ENCODE measurements around the gene MRM3.

The MRM3 gene

GRCh38 chr17:807523-808294, 25.6 kb downstream of the MRM3 start:
- no peak overlapping the region for H3K4me3 ChIP-seq (ENCODE audit: low read length)
- TF ChIP-seq, protein P1, sequence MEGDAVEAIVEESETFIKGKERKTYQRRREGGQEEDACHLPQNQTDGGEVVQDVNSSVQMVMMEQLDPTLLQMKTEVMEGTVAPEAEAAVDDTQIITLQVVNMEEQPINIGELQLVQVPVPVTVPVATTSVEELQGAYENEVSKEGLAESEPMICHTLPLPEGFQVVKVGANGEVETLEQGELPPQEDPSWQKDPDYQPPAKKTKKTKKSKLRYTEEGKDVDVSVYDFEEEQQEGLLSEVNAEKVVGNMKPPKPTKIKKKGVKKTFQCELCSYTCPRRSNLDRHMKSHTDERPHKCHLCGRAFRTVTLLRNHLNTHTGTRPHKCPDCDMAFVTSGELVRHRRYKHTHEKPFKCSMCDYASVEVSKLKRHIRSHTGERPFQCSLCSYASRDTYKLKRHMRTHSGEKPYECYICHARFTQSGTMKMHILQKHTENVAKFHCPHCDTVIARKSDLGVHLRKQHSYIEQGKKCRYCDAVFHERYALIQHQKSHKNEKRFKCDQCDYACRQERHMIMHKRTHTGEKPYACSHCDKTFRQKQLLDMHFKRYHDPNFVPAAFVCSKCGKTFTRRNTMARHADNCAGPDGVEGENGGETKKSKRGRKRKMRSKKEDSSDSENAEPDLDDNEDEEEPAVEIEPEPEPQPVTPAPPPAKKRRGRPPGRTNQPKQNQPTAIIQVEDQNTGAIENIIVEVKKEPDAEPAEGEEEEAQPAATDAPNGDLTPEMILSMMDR (conservative IDR thresholded peaks at IDR 0.05; ENCODE audit: low read length) = no peak
- DNase-seq (ENCODE audit: low read depth) = no peak

DNA sequence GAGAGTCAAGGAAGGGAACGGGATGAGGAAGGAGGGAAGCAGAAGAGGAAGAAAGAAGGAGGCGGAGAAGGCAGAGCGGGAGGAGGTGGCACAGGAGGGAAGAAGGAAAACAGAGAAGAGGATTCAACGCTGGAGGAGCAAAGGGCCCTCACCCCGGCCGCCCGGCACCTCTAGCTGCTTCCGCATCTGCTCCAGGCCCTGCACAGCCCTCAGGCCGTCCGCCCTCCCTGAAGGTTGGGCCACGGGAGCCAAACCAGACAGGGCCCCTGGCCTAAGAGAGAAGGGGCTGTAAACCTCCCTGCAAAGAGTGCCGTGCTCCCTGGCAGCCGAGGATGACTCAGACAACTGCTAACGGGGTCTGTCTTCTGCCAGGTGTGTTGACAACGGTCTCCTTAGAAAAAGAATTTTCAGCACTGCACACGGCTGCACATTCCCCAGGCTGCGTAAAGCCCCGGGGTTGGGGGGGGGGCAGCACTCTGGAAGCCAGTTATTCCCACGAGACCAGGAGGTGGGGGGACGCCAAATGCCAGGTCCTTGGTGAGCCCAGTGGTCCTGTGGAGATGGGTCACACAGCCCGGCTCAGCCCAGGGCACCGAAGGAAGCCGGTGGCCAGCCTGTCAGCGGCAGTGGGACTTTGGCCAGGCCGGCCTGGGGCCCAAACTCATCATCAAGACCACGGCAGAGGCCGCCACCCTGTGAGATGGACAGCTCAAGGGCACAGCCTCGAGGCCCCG, 29.1 kb downstream of the MRM3 start:
- TF ChIP-seq, protein P1 (conservative IDR thresholded peaks at IDR 0.05; ENCODE audit: low read length) = no peak
- no peak overlapping the region for H3K4me3 ChIP-seq (ENCODE audit: low read length)
- DNase-seq (ENCODE audit: low read depth) = no peak

GRCh38 chr17:812638-813204, 30.6 kb downstream of the MRM3 start:
- H3K4me3 ChIP-seq (ENCODE audit: low read length) = no peak overlapping the region
- TF ChIP-seq, protein P1 (conservative IDR thresholded peaks at IDR 0.05; ENCODE audit: low read length) = no peak
- no peak for DNase-seq (ENCODE audit: low read depth)

GRCh38 chr17:814371-814770, 32.2 kb downstream of the MRM3 start:
- TF ChIP-seq, protein P1 (conservative IDR thresholded peaks at IDR 0.05; ENCODE audit: low read length) = no peak
- no peak for DNase-seq (ENCODE audit: low read depth)
- H3K4me3 ChIP-seq (ENCODE audit: low read length) = no peak overlapping the region

GRCh38 chr17:819251-819650, 37.1 kb downstream of the MRM3 start:
- DNase-seq (ENCODE audit: low read depth) = no peak
- H3K4me3 ChIP-seq (ENCODE audit: low read length) = no peak overlapping the region
- TF ChIP-seq, protein P1 (conservative IDR thresholded peaks at IDR 0.05; ENCODE audit: low read length) = no peak

DNA sequence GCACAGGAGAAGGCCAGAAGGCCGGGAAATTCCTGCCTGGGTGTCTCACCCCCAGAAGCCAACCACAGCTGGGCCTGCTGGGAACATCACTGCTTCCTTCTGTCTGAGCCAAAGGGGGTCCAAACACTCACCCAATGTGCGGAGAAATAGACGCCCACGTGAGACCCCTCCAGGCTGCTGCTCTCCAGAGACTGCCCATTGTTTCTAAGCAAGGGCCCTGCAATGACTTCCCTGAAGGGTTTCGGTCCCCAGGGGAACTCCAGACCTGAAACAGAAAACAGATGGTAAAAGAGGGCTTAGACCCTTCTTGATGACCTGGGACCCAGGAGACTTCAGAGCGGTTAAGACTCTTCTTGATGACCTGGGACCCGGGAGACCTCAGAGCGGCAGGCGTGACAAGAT, 41.3 kb downstream of the MRM3 start:
- DNase-seq (ENCODE audit: low read depth) = no peak
- H3K4me3 ChIP-seq (ENCODE audit: low read length) = no peak overlapping the region
- TF ChIP-seq, protein P1 (conservative IDR thresholded peaks at IDR 0.05; ENCODE audit: low read length) = no peak

All from AG10803 (cell line).